Pancreas (tissue), 10 donors: Measurements from ENCODE around the gene CFAP58. TPM values are rescaled to one million over a fixed set of nuclear protein-coding genes. Genes with fewer than 3 reads are reported as not detected.

ENCODE experiments used
- ATAC-seq, 4 donors: fragments of 200-7000 bp; cut with Tn5 transposase; one replicate each; pipeline versions ENCODE4 v1.8.0 to v1.9.1; 2020; ENCODE audit warnings: mild to moderate bottlenecking in 4 of 4, moderate library complexity in 4 of 4
- DNase-seq, 6 donors: peaks; one replicate each; pipeline ENCODE4 v3.0.0-alpha.2; 2020
- FAIRE-seq: peaks from 2 replicates; lab custom pipeline; 2012; peaks lifted over from hg19 to GRCh38; lab: Jason Lieb, UNC
- H3K27ac ChIP-seq, 4 donors: fragments of 200-600 bp; sonication (generic); 1 replicate in 3 of 4; 2 replicates in 1 of 4; pipeline versions ENCODE4 v1.5.0 to v1.8.0; 2020
- H3K27me3 ChIP-seq, 4 donors: fragments of 200-600 bp; one replicate each; pipeline ENCODE4 v1.8.0; 2021
- H3K36me3 ChIP-seq, 3 donors: fragments of 200-600 bp; sonication (generic) in 1 of 3; one replicate each; pipeline versions ENCODE4 v1.5.0 to v1.8.0; 2020 to 2021
- H3K4me1 ChIP-seq, 3 donors: fragments of 200-600 bp; one replicate each; pipeline ENCODE4 v1.8.0; 2021
- H3K4me3 ChIP-seq, 4 donors: fragments of 200-600 bp; sonication (generic) in 2 of 4; one replicate each; pipeline versions ENCODE4 v1.5.0 to v1.8.0; 2020 to 2021
- H3K9me3 ChIP-seq, 4 donors: fragments of 200-600 bp; one replicate each; pipeline ENCODE4 v1.8.0; 2021
- WGBS, 2 donors: extraction: QIAGEN DNeasy Blood & Tissue Kit; methylation state at CpG; one replicate each; pipeline ENCODE4 v1.1.7; 2013; 5-methylcytosine and 5-hydroxymethylcytosine counted together
- intact Hi-C, 3 donors: fragments of 100-400 bp; cut with DNase I; formaldehyde crosslinking; loops; one replicate each; pipeline versions ENCODE4 v1.11.1 to v1.14.2; 2022
- polyA plus RNA-seq, 2 donors: library from polyadenylated mRNA; stranded (reverse); fragments of 200-250 nt; gene quantifications; one replicate each; pipeline ENCODE4 v1.2.3, GENCODE V29; 2013
- total RNA-seq, 6 donors: library from RNA; stranded (reverse); fragmentation: NEBNext Ultra II Directional in 4 of 6; extraction: Animal tissue kit (Norgen Biotek cat#: 25700) in 4 of 6; gene quantifications; one replicate each; pipeline versions ENCODE4 v1.2.1 to v1.2.4, GENCODE V29; 2021 to 2023
- TF ChIP-seq, protein P1 (sequence below), 4 donors: fragments of 200-600 bp; sonication (generic) in 3 of 4; IDR thresholded peaks; one replicate each; pipeline versions ENCODE4 v1.5.0 to v1.8.0; 2021; ENCODE audit warnings: antibody characterized with exemption in 4 of 4
- donor health status: healthy with polysubstance abuse.
- donor health status: DM: no; HTN: no; CAD: no; lungs with moderate emphysema.
- donor health status: DM: no; HTN: no; CAD: no.
- donor health status: control.
- donor health status: control.
- donor health status: Bipolar disorder and iron deficiency.
- donor health status: DM: yes; HTN: yes; CAD: no.
- donor health status: DM: no; HTN: no; CAD: no.
- donor health status: DM: no; HTN: no; CAD: no.
- donor health status: DM: yes; HTN: yes; CAD: no.

Gene CFAP58
- total and polyA plus RNA-seq, 8 donors, result 0.09 to 0.53 (median 0.28) TPM; not detected in 1

DNA sequence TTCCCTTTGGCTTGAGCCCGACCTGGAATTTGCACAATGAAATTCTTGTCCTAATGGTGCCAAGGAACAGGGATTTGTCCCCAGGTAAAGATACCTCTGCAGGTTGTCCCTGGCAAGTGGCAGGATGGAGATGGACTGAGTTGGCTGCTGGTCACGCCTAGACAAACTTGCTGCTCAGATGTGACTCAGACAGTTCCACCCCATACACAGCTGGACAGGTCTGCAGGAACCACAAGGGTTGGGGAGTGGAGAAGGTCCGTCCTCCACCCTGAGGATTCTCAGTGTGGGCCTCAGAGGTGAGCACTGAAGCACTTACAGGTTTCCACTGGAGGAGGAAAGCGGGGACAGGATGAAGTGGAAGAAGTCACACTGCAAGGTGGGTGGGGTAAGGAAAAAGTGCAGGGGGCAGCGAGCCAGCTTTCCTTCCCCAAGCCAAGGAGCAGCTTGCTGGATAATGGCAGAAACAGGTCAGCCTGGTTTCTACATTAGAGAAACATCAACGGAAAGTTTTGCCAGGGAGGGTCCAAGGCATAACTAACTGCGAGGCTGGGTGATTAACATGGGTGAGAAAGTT is 35.8 kb upstream of the CFAP58 start:
- H3K4me1 ChIP-seq, result peaks cover 0 to 4% (median 0%) of the 10 kb centered on the region in 3 donors
- intact Hi-C loops, result no loop called here
- peak in 1 of 6 donors; percentile 17 for DNase-seq
- H3K27me3 ChIP-seq, result no peaks in the 10 kb centered on the region
- H3K9me3 ChIP-seq, result no peaks in the 10 kb centered on the region
- ATAC-seq, result no peak
- FAIRE-seq, result no peak
- 87 to 92% methylated on average over 7 of the region's 7 CpGs for WGBS, 2 donors
- H3K36me3 ChIP-seq, result peaks cover 0 to 21% (median 0%) of the 10 kb centered on the region in 3 donors
- H3K27ac ChIP-seq, result no peak overlapping the region
- TF ChIP-seq, protein P1, sequence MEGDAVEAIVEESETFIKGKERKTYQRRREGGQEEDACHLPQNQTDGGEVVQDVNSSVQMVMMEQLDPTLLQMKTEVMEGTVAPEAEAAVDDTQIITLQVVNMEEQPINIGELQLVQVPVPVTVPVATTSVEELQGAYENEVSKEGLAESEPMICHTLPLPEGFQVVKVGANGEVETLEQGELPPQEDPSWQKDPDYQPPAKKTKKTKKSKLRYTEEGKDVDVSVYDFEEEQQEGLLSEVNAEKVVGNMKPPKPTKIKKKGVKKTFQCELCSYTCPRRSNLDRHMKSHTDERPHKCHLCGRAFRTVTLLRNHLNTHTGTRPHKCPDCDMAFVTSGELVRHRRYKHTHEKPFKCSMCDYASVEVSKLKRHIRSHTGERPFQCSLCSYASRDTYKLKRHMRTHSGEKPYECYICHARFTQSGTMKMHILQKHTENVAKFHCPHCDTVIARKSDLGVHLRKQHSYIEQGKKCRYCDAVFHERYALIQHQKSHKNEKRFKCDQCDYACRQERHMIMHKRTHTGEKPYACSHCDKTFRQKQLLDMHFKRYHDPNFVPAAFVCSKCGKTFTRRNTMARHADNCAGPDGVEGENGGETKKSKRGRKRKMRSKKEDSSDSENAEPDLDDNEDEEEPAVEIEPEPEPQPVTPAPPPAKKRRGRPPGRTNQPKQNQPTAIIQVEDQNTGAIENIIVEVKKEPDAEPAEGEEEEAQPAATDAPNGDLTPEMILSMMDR (IDR thresholded peaks at IDR 0.05), result no peak
- H3K4me3 ChIP-seq, result no peak overlapping the region

DNA sequence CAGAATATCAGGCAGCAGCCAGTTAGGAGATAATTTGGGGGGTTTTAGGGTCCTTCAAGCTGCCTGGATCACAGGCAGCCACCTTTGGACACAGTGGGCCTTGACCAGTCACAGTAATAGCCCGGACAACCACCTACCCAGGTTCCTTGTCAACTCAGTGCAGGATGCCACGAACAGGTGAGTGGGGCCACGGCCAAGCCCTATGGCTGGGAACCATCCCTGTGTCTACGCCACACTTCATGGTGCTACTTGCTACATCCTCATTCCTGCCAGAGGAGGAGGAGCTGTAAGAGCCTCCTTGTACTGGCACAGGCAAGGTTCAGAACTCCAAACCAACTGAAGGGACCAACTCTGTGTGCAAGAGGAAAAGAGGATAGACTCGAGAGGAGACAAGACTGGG is 35.3 kb upstream of the CFAP58 start:
- Histone ChIP-seq H3K4me1 (peaks cover 0 to 4% (median 0%) of the 10 kb centered on the region in 3 donors), H3K9me3 (no peaks in the 10 kb centered on the region), H3K4me3 (no peak overlapping the region), H3K27ac (no peak overlapping the region), H3K27me3 (no peaks in the 10 kb centered on the region), H3K36me3 (peaks cover 0 to 21% (median 0%) of the 10 kb centered on the region in 3 donors)
- 90 to 94% methylated on average over 5 of the region's 5 CpGs for WGBS, 2 donors
- DNase-seq (peak in 1 of 6 donors; percentile 34), FAIRE-seq (no peak), ATAC-seq (no peak)
- intact Hi-C loops, result no loop called here
- TF ChIP-seq, protein P1 (IDR thresholded peaks at IDR 0.05), result no peak

DNA sequence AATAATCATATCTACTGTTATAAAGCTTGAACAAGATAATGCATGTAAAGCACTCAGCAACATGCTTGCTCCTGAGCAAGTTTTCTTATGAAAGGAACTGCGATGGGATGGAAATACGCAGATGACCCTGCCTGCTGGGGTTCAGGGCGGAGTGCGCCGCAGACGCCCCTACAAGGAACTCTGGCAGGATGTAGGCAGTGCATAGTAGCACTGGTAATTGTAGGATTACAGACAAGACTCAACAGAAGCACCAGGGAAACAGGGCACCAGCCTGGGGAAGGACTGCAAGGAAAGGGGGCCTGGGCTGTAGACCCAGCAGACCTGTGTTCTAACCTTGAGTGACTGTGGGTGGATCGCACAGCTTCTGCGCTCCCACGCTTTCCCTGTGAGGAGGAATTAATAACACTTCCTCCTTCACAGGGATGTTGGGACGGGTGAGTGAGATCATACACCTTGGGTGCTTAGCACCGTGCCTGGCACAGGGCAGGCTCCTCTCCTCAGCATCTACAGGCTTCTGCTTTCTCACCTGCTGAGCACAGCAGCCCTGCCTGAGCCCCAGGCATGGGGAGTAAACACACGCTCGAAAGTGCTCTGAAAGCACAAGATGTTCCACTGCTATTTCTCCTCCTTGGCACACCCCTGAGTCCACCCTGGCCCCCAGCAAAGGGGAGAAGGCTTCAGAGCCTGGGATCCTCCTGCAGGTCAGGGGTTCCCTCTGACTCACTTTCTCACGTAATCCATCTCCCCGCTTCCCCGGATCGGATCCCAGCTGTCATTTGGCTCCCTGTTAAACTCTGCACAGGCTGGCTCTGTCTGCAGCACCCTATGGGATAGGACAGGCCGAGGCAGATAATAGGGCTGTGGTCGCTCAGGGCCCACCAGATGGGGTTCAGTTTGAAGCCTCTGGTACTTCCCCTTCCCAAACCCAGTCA is 34.6 kb upstream of the CFAP58 start:
- H3K27ac ChIP-seq, result no peak overlapping the region
- FAIRE-seq (no peak), DNase-seq (no peak), ATAC-seq (peak in 2 of 4 donors; percentile 4 to 30)
- H3K4me3 ChIP-seq, result no peak overlapping the region
- intact Hi-C loops, result no loop called here
- H3K36me3 ChIP-seq, result peaks cover 0 to 13% (median 0%) of the 10 kb centered on the region in 3 donors
- H3K9me3 ChIP-seq, result no peaks in the 10 kb centered on the region
- TF ChIP-seq, protein P1 (IDR thresholded peaks at IDR 0.05), result no peak
- H3K4me1 ChIP-seq, result peaks cover 0 to 4% (median 0%) of the 10 kb centered on the region in 3 donors
- H3K27me3 ChIP-seq, result no peaks in the 10 kb centered on the region
- 80 to 88% methylated on average over 19 of the region's 19 CpGs for WGBS, 2 donors

DNA sequence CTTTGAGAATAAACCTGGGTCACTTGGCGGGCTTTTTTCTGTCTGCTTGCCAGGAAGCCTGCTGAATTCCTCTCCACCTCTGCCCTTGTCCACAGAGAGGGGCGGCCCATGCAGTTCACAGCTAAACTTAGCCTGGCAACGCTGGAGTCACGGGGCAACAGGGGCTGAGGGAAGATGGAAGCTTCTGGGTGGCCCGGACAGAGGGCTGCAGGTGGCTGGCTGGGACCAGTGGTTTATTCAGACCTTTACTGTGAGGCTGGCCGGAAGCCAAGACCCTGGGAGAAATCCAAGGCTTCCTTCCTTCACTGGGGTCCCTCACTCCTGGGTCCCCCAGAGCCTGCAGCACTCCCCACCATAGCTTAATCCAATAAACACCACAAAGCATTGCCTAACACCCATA is 32.4 kb upstream of the CFAP58 start:
- no peak overlapping the region for H3K4me3 ChIP-seq
- no peaks in the 10 kb centered on the region for H3K9me3 ChIP-seq
- H3K27me3 ChIP-seq, result no peaks in the 10 kb centered on the region
- WGBS, 2 donors, result 78 to 87% methylated on average over 6 of the region's 6 CpGs
- H3K36me3 ChIP-seq, result no peaks in the 10 kb centered on the region
- intact Hi-C loops, result no loop called here
- DNase-seq (peak in 1 of 6 donors; percentile 51), ATAC-seq (no peak), FAIRE-seq (no peak)
- no peak overlapping the region for H3K27ac ChIP-seq
- TF ChIP-seq, protein P1 (IDR thresholded peaks at IDR 0.05), result no peak
- peaks cover 0 to 4% (median 0%) of the 10 kb centered on the region in 3 donors for H3K4me1 ChIP-seq
